Loucy (cell line): Measurements from ENCODE around the gene CARF.

Experiments used
- H2AFZ ChIP-seq: fragments of 200-600 bp; sonication (generic); 2 replicates; pipeline ENCODE4 v1.6.0; 2016; ENCODE audit warnings: antibody characterized with exemption, mild to moderate bottlenecking, low read length, moderate library complexity
- H3F3A ChIP-seq: fragments of 200-600 bp; 2 replicates; pipeline ENCODE4 v1.6.0; 2016; ENCODE audit warnings: antibody characterized with exemption, low read depth, mild to moderate bottlenecking
- H3K27me3 ChIP-seq: fragments of 200-600 bp; sonication (generic); 2 replicates; pipeline ENCODE4 v1.6.1; 2014; ENCODE audit warnings: low read length, mild to moderate bottlenecking; ENCODE audit not compliant: insufficient read depth, poor library complexity, severe bottlenecking
- H3K36me3 ChIP-seq: fragments of 200-600 bp; sonication (generic); 2 replicates; pipeline ENCODE4 v1.6.1; 2016; ENCODE audit warnings: low read length; ENCODE audit not compliant: insufficient read depth
- H3K4me1 ChIP-seq: fragments of 200-600 bp; sonication (generic); 2 replicates; pipeline ENCODE4 v1.5.1; 2014; ENCODE audit warnings: low read length, mild to moderate bottlenecking; ENCODE audit not compliant: insufficient read depth, poor library complexity, severe bottlenecking
- H3K4me2 ChIP-seq: fragments of 200-600 bp; sonication (generic); 2 replicates; pipeline ENCODE4 v1.6.0; 2014; ENCODE audit warnings: antibody characterized with exemption, low read length, low read depth, mild to moderate bottlenecking; ENCODE audit not compliant: poor library complexity, severe bottlenecking
- H3K4me3 ChIP-seq: fragments of 200-600 bp; sonication (generic); 2 replicates; pipeline ENCODE4 v1.5.1; 2014; ENCODE audit warnings: low read length, mild to moderate bottlenecking, mixed read lengths; ENCODE audit not compliant: poor library complexity, severe bottlenecking
- H3K79me2 ChIP-seq: fragments of 200-600 bp; sonication (generic); 2 replicates; pipeline ENCODE4 v1.6.1; 2014; ENCODE audit warnings: low read length; ENCODE audit not compliant: insufficient read depth
- H3K9ac ChIP-seq: fragments of 200-600 bp; sonication (generic); 2 replicates; pipeline ENCODE4 v1.6.0; 2014; ENCODE audit warnings: mild to moderate bottlenecking, low read depth, low read length, moderate library complexity; ENCODE audit not compliant: poor library complexity, severe bottlenecking
- H3K9me2 ChIP-seq: fragments of 200-600 bp; sonication (generic); replicated peaks from 2 replicates; pipeline ENCODE4 v1.6.1; 2016; ENCODE audit warnings: low read depth, low read length, mixed read lengths
- H3K9me3 ChIP-seq: fragments of 200-600 bp; sonication (generic); 2 replicates; pipeline ENCODE4 v1.6.1; 2014; ENCODE audit warnings: mild to moderate bottlenecking, antibody characterized with exemption, low read length, low read depth; ENCODE audit not compliant: insufficient read depth
- H4K20me1 ChIP-seq: fragments of 200-600 bp; sonication (generic); 2 replicates; pipeline ENCODE4 v1.6.0; 2014; ENCODE audit warnings: antibody characterized with exemption, low read length, mild to moderate bottlenecking; ENCODE audit not compliant: insufficient read depth, poor library complexity, severe bottlenecking
- CTCF ChIP-seq: fragments of 200-600 bp; sonication (generic); conservative IDR thresholded peaks from 2 replicates; pipeline ENCODE4 v1.5.1; 2014; ENCODE audit warnings: mild to moderate bottlenecking, antibody characterized with exemption, low read length
- EZH2phosphoT487 ChIP-seq: fragments of 200-600 bp; IDR thresholded peaks from 2 replicates; pipeline ENCODE4 v1.6.1; 2018; ENCODE audit warnings: antibody characterized with exemption, mild to moderate bottlenecking, moderate library complexity, borderline replicate concordance

The CARF gene

DNA sequence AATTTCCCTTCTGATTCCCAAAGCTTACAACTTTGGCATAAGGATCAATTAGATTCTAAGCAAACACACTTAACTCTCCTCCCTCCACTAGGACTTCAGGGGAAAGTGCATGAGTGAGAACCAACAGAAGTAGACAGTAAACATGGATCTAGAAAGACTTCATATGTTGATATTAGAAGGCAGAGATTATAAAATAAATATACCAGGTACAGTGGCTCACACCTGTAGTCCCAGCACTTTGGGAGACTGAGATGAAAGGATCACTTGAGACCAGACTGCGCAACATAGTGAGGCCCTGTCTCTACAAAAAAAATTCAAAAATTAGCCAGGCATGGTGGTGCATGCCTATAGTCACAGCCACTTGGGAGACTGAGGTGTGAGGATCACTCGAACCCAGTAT, 118.5 kb downstream of the CARF start:
- no peaks in the 10 kb centered on the region for H3F3A ChIP-seq
- H3K36me3 ChIP-seq, result no peaks in the 10 kb centered on the region

GRCh38 chr2:203030991-203031390, 118.9 kb downstream of the CARF start:
- Histone ChIP-seq H3K79me2 (no peaks in the 10 kb centered on the region), H3F3A (no peaks in the 10 kb centered on the region), H3K4me3 (no peak overlapping the region), H3K9me3 (no peaks in the 10 kb centered on the region), H3K36me3 (no peaks in the 10 kb centered on the region), H3K4me2 (no peak overlapping the region), H3K4me1 (peaks cover 2% of the 10 kb centered on the region), H3K27me3 (no peaks in the 10 kb centered on the region), H4K20me1 (no peaks in the 10 kb centered on the region), H2AFZ (no peak overlapping the region), H3K9me2 (no peaks in the 10 kb centered on the region), H3K9ac (no peak overlapping the region)
- TF ChIP-seq CTCF, result no peak
- no peak for TF ChIP-seq EZH2phosphoT487

More for the DNA sequence above, 118.5 kb downstream of the CARF start:
- Histone ChIP-seq H3K4me1 (no peaks in the 10 kb centered on the region), H3K27me3 (no peaks in the 10 kb centered on the region), H3K4me3 (no peak overlapping the region), H3K9me3 (no peaks in the 10 kb centered on the region), H3K4me2 (no peak overlapping the region), H4K20me1 (no peaks in the 10 kb centered on the region), H3K9me2 (no peaks in the 10 kb centered on the region), H3K79me2 (no peaks in the 10 kb centered on the region), H2AFZ (no peak overlapping the region), H3K9ac (no peak overlapping the region)
- TF ChIP-seq EZH2phosphoT487 (no peak), CTCF (no peak)

- no peak for TF ChIP-seq EZH2phosphoT487
- no peak for TF ChIP-seq CTCF
- Histone ChIP-seq H4K20me1 (no peaks in the 10 kb centered on the region), H2AFZ (no peak overlapping the region)
These were observed 121.3 kb downstream of the CARF start for GRCh38 chr2:203033395-203033794.

More at GRCh38 chr2:203033395-203033794, 121.3 kb downstream of the CARF start:
- H3K79me2 ChIP-seq, result no peaks in the 10 kb centered on the region
- peaks cover 8% of the 10 kb centered on the region for H3K4me1 ChIP-seq
- no peak overlapping the region for H3K9ac ChIP-seq
- H3K9me3 ChIP-seq, result no peaks in the 10 kb centered on the region
- no peak overlapping the region for H3K4me2 ChIP-seq
- no peak overlapping the region for H3K4me3 ChIP-seq
- no peaks in the 10 kb centered on the region for H3K9me2 ChIP-seq
- no peaks in the 10 kb centered on the region for H3K36me3 ChIP-seq
- no peaks in the 10 kb centered on the region for H3F3A ChIP-seq
- H3K27me3 ChIP-seq, result no peaks in the 10 kb centered on the region
